NCI-H2081 treated with DMSO at 0.1 percent for 48 hours (cell line): ENCODE measurements around the gene MACROD2.

ENCODE experiments used
- DNase-seq: peaks from one replicate; lab custom pipeline; 2025; lab: John Stamatoyannopoulos, UW

The MACROD2 gene

DNA sequence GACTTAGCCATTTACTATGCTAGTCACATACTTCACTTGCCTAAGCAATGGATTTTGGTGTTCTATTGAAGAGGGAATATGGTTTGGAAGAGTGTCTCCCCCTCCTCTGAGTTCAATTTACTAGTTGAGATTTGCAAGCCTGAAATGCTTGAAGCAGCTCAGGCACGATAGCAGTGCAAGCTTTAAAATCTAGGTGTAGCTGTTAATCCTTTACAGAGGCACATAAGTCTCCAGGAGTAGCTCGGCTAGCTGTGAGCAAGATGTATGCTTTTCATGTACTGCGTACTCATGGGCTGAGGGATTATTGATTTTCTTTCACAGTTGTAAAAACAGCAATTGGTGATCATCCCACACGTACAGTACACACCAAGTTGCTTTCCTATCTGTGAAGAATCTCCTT, 341.4 kb downstream of the MACROD2 start:
- no peak for DNase-seq

DNA sequence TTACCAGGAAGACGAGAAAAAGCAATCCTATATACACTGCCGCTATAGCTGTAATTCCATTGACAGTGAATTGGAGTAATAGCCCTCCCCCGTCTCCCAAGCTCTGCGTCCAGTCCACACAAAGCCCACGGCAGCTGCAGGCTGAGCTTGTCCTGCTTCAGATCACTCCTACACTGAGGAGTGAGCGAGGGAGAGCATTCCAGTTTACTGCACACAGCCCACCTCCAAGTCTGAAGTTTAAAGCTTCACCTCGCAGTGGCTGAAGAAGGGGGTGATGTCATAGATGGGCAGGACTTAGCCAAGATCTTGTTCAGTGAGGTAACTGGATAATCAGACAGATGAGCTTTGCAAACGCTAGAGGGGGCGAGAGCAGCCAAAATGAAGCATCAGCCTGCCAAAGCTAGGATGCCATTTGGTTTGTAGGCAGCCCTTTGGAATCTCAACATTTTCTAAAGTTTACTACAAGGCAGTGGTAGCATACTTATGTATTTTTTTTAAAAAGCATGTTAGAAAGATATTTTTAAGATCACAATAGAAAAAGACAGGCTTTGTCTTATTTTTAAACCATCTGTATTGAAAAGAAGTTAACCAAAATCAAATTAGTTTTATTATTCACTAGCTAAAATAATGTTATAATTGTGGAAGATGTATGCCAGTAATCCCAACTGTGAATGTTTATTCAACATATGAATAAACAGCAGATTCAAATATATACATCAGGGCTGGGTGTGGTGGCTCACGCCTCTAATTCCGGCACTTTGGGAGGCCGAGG, 342.3 kb downstream of the MACROD2 start, which contains the start of gene FLRT3:
FLRT3 (minus strand) TSS at position 213 of the 772 bp plus-strand sequence. CDS start 10,106 bp downstream, outside the sequence.
- DNase-seq: peak; percentile 78

DNA sequence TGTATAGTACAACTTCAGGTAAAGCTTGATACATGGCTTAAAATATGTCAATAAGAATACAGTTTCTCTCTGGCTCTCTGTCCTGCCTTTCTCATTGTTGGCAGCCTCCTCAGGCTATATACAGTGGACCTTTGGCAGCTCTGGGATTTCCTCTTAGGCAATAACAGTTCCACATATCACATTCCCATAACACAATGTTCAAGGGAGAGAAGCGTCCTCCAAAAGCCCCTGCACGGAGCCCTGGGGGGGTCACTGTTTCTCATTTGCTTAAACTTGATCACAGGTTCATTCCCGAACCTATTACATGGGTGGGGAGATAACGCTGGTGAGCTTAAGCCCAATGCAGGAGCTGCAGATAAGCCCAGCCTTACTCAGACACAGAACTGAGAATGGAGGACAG, 346.5 kb downstream of the MACROD2 start:
- DNase-seq: no peak

DNA sequence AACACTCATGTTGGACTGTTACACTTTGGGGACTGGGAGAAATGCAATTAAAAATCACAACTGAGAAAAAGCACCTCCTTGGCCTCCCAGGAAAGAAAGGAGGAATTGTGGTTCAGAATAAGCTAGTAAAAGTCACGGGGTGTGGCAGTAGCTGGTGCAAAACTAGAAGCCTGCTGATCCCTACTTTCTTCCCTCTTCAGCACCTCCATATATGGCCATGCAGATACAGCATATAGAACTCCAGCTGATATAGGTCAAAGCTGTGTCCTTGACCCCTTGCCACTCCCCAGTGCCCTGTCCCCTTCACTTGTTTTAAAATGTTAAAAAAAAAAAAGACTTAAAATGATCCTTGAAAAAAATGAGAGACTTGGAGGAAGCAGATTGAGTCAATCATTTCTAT, 347.6 kb downstream of the MACROD2 start:
- DNase-seq: no peak

DNA sequence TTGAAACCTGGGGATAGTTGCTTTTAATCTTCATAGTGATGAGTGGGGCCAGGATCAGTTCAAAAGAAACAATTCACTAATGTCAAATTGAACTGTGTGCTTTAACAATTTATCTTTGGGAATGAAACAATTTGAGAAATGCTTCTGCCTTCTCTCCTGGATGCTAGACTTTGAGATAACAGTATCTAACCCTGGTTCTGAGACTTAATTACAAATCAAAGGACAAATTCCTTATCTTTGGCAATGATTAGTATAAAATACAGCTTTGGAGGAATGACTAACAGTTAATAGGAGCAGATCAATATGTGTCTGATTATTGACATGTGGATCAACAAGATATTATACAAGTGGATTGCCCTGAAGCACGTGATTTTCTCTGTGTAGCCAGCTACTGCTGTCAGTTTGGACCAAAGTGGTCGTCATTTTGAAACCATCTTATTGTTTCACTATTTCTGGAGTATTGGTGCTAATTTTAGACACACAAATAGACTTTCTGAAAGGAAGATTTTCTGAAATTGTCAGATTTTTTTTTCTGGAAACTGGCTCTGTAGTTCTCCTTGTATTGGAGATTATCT, 348.3 kb downstream of the MACROD2 start:
- no peak for DNase-seq

DNA sequence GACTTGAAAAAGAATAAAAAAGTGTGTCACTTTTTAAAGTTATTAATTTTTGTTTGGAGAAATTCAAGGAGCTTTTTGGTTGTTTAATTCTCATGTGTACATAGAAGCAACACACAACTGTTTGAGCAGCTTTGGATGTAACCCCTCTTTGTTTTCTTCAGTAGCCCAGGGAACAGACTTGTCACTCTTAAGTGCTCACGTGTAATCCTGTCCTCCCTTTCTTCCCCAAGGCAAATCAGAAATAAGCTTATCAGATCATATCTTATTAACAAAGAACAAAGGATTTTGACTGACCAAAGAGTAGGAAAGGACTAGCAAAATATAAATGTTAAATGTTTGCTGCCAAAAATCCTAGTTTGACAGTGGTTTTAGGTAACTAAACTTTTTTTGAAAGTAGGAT, 349.4 kb downstream of the MACROD2 start:
- no peak for DNase-seq

DNA sequence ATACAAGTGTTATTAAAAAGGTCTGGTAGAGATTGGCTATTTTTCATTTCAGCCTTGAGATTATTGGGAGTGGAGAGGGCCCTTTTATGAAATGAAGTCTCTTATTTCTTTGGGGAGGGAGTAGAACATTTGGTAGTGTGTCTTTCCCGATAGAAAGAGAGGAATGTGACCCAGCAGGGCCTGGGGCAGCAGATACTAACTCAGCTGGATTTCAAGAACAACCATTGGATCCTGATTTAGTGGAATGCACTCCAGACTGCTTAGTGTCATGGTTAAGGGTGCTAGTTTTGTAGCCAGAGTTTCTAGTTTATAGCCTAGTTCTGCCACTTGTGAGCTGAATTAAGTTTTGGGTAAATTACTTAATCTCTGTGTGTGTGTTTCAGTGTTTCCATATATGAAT, 360.5 kb downstream of the MACROD2 start:
- DNase-seq: no peak

DNA sequence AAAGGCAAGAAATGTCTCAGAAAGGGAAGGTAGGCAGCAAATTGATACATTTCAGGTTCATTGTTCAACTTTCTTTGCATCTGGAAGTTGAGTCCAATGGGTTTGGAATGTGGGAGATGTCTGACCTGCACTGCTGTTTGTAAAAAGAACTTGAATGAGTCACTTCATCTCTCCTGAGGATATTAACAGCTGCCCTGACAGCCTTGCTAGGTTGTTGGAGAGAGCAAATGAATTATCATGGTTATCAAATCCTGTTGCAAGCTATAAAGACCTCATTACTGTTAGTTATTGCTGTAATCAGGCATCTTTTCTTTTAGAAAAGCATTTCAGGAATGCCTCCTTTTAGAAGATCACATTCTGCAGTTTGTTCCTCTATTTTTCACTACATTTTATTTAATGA, 365.1 kb downstream of the MACROD2 start:
- DNase-seq: no peak

DNA sequence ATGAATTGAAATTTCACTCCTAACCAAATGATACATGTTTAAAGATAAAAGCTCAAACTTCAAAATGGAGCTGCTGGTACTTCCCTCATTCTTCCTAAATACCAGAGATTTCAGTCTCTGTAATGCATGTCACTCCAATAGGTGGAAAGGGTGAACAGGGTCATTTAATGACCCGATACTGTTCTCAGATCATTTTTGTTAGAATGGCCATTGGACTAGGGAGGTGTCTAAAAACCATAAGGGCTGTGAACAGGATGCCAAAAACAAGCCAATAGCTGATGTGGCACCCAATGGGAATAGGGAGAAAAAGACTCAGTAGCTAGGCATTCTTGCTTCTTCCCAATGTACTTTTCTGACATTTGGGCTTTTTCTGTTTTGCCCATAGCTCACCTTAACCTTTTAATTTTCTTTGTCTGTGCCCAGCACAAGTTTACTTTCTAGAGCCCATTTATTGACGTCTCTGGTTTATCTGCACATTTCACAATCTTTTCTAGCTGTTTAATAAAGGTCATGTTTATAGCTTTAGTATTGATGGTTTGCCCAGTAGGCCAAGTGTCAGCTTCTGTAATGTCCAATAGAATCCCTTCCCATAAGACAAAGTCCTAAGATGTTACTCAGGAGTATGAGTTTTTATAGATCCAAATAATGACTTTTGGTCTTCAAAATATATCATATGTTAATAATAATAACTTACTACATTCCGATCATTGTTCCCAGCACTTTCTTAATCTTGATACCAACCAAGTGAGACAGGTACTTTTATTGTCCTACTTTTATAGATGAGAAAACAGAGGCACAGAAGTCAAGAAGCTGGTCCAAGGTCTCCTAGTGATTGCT, 366.4 kb downstream of the MACROD2 start:
- no peak for DNase-seq

DNA sequence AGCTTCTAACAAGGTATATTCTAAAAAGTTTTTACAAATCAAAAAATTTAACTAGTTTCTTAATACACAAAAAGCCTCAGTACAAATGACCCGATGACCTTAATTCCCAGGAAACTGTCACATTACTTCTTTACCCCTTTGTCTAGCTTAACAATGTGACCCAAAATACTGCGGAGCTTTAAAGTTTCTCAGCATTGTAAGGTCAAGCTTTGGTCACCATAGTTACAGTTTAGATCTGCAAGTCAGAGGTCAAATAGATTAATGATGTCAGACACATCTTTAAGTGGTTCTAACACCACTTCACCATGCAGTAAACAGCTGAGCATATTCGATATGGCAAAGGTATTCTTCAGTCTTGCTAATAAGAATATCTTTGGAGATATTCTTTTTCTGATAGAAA, 378.9 kb downstream of the MACROD2 start:
- DNase-seq: no peak

DNA sequence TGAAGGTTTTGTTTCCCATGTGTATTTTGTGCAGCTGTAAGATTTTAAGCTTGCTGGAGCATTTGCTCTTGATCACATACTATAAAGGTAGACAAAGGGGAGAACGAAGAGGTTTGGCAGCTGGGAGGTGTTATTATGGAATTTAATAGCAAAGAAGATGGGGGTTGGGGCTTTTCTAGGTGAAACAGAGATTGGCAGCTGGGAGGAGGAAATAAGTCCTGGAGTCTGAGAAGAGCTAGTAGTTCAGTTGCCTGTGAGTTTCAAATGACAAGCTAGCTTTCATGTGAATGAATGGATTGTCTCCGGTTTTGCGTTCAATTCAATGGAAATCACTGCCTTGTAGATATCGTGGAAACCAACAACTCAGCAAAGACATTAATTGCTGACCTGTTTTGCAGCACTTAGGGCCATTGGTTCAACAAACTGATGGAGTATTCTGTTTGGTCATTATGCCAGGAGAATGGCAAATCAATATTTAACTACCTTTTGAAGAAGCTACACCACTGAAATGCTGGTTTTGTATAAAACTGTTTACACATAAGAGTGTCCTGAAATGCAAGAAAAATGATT, 380.2 kb downstream of the MACROD2 start:
- peak; percentile 84 for DNase-seq

DNA sequence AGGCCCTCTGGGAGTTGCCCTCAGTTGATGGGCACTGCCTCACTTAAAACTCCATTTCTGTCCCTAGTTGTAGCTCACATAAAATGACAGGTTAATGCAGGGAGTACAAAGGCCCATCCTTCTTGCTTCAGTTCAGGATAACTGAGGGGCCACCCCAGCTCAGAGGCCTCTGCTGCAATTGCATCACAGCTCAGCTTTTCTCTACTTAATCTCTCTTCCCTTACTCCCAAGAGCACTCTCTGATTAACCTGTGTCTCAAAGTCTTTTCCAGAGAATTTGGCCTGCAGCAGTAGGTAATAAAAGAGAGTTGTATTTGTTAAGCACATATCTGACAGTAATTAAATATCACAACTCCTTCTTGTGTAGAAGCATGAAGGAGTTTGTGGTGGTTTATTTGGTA, 383.0 kb downstream of the MACROD2 start:
- DNase-seq: no peak

DNA sequence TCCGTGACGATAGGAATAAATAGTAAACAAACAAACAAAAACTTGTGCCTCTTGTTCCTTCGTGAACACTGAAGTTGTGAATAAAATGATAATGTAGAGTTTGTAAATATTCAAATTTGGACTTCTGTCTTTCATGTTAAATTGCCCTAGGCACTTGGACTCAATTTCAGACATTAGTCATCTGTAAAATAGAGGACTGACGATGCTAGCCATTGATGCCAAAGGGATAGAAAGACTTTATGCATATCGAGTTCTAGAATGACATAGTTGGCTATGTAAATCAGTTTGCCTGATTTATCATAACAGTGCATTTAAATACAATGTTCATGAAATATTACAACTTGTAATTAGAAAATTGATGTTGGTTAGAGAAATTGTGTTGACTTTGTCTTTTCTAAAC, 388.0 kb downstream of the MACROD2 start:
- no peak for DNase-seq

DNA sequence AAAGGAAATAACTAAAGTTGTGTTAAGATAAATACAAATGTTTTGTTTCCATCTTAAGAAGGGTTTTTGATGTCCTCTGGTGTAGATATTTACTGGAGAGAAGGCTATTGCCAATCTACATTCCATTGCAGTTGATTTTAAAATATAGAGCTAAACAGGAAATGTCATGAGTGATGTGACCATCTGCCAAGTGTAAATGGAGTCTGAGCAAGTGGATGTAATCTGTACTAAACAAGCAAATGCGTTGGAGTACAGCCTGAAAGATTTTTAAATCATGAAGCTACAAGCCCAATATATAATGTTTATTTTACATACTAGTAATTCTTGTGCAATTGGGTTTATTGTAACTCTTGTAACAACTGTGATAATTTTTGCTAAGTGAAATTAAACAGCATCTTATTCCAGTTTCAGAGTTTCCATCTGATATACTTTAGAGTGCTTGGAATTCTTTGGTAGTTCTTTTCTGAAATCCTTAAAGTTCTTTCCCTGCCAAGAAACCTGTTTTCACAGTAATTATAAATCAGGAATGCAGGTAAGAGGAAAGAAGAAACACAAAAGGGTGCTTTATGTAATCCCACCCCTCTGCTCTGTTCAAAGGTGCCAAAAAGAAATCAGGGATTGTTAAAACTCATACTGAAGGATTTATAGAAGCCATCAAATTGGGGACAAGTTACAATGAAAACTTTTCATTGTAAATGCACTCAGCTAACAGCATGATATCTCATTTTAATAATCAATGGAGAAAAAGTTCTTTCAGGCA, 389.3 kb downstream of the MACROD2 start:
- DNase-seq: peak; percentile 2

DNA sequence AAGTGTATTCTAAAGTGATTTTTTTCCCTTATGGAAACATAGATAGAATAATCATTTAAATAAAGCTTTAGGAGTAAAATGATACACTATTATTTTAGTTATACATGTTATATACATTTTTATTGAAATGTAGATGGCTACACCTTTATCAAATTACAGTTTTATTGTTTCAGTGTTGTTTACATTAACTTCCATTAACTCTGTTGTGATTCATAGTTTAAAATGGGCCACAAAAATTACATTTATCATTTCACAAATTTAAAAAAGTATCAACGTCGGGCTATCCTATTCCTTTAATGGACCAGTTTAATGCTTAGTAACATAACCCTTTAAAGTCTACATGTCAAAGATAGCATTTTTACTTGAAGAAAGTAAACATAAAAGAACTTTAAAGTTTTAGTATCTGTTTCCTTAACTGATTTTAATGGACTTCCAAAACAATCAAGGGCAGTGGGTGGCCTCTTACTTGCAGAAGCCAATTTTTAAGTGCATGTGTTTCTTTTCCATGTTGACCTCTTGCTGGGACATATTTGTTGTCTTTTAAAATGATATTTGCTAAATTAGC, 389.9 kb downstream of the MACROD2 start:
- no peak for DNase-seq

DNA sequence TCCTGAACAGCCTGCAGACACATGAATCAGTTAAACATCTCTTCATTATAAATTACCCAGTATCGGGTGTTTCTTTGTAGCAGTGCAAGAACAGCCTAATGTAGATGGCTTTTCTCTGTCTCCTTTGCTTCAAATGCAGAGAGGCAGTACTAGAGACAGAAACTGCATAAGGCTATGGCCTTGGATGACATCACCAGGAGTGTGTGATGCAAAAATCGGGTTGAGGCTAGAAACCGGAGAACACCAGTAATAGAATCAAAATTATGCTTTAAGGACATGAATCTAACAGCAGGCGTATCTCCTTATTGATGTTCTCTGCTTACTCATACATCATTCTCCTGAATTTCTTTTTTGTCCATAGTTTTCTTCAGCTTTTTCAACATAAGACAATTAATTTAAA, 391.4 kb downstream of the MACROD2 start:
- DNase-seq: no peak

DNA sequence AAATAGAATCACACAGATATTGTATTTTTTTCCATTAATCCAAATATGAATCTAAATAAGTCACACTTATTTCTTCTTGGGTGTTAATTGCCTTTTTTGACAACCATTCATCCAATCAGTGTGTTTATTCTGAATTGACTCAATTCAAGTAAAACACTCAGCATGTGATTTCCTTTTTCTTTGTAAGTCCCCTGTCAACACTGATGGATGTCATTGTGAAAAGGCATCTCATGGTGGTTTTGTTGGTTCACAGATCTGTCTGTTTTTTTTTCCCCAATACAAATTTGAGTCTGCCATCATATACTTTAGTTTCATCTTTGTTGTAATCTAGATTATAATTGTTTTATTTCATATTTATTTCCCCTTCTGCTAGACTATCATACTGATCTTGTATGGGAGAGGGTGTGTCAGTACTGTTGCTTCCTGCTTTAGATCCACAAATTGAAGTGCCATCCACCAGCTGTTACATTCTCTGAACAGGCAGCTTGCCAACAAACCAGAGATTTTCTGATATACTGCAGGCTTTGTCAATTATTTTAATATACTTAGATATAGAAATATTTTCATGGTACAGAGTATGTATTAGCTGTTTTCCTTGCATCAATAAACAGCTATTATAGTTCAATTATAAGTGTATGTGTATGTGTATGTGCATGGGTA, 406.3 kb downstream of the MACROD2 start:
- peak; percentile 3 for DNase-seq

DNA sequence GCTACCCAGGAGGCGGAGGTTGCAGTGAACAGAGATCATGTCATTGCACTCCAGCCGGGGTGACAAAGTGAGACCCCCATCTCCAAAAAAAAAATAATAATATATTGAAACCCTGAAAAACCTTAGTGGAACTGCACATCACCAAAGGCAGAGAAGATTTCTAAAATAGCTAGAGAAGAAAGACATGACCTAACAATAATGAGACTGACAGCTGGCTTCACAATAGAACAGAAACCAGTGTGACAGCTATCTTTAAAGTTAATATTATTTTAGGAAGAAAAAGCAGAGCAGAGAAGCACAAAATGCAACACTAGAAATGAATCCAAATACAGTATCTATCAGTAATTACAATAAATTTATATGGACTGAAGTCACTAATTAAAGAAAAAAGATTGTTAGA, 409.2 kb downstream of the MACROD2 start:
- DNase-seq: no peak

DNA sequence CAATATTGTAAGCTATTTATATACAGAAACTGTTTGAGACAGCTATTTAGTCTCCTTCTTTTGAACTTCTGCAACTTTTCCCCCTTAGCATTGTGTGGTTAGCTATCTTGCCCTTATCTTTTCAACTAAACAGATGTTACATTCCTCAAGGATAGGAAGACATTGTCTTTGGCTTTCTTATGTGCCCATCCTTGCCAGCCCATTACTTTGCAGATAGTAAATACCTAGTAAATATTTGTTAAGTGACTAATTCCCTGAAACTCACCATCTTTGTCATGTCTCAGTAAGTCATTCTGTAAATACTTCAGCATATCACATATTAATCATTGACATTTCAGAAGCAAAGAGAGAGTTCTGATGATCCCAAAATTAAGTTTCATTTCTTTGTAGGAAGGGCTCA, 411.2 kb downstream of the MACROD2 start:
- no peak for DNase-seq

DNA sequence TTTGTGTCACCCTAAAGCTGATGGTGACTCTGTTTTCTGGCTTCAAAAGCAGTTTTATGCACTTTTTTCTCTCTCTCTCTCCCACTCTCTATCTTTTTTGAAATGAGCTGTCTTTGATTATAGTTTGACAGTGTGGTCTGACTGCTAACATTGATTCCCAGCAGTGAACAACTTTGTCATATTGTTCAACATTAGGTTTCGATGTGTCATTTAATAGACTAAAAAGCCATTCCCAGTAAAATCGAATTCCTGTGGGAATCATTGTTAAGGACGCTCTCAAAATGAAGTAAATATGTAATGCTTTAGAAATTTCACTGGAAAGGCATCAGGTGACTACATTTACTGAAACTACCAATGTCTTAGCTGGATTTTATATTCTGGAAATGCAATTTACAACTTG, 412.0 kb downstream of the MACROD2 start:
- DNase-seq: no peak
